Astrocyte (in vitro differentiated cells and primary cell): ENCODE results near the gene PPP2R5A.

Experiments
- CTCF ChIP-seq: IDR thresholded peaks from 2 replicates; pipeline ENCODE4 v1.5.1; 2011; ENCODE audit warnings: low read depth, mild to moderate bottlenecking, inconsistent platforms, low read length, moderate library complexity; ENCODE audit not compliant: insufficient read depth
- EZH2 ChIP-seq: IDR thresholded peaks from 2 replicates; pipeline ENCODE4 v1.6.1; 2012; ENCODE audit warnings: mild to moderate bottlenecking, low read length, inconsistent platforms; ENCODE audit not compliant: insufficient read depth

DNA sequence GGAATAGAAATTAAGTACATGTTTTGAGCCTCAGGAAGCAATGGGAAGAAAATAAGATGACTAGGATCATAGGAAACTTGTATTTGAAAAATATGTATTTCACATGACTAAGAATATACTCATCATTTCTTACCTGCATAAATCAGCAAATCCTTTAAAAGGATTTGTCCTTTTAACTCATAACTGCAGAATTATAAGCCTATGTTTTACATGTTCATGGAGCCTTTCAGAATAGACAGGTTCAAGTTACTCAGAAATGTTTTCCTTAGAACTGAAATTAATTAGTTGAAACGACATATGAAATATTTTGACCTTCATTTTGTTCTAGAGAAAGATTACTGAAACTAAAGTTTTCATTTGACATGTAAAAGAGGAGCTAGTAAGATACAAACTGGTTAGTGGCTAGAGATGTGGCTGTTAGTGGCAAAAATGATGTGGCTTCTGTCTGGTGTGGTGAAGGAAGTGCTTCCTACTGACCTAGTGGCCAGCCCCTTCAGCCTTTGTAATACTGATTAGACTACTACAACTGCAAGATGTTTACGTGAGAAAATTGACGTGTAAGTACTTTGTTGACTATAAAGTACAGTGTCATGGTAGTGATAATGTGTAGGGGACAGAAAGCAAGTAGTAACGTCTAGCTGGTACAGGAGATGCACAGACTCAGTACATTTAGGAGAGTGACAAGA is 74.7 kb downstream of the PPP2R5A start:
- TF ChIP-seq CTCF (no peak), EZH2 (no peak)
